Tibial nerve (tissue), 3 donors: ENCODE data around the gene PRTFDC1.

Experiments
- POLR2A ChIP-seq, 2 donors: fragments of 450-650 bp; IDR thresholded peaks; one replicate each; pipeline ENCODE4 v1.6.1; 2017; ENCODE audit warnings: antibody characterized with exemption in 2 of 2, mild to moderate bottlenecking in 2 of 2, moderate library complexity in 2 of 2
- TF ChIP-seq, protein P1 (sequence below), 5 experiments: fragments of 200-600 bp in 3 of 5; fragments of 450-650 bp in 2 of 5; sonication (generic) in 3 of 5; IDR thresholded peaks; one replicate each; pipeline ENCODE4 v1.5.1; 2016 to 2019; ENCODE audit warnings: antibody characterized with exemption in 5 of 5, mild to moderate bottlenecking in 3 of 5, moderate library complexity in 2 of 5

- TF ChIP-seq, protein P1, sequence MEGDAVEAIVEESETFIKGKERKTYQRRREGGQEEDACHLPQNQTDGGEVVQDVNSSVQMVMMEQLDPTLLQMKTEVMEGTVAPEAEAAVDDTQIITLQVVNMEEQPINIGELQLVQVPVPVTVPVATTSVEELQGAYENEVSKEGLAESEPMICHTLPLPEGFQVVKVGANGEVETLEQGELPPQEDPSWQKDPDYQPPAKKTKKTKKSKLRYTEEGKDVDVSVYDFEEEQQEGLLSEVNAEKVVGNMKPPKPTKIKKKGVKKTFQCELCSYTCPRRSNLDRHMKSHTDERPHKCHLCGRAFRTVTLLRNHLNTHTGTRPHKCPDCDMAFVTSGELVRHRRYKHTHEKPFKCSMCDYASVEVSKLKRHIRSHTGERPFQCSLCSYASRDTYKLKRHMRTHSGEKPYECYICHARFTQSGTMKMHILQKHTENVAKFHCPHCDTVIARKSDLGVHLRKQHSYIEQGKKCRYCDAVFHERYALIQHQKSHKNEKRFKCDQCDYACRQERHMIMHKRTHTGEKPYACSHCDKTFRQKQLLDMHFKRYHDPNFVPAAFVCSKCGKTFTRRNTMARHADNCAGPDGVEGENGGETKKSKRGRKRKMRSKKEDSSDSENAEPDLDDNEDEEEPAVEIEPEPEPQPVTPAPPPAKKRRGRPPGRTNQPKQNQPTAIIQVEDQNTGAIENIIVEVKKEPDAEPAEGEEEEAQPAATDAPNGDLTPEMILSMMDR (IDR thresholded peaks at IDR 0.05): no peak
- no peak for TF ChIP-seq POLR2A (IDR thresholded peaks at IDR 0.05)
Observed at GRCh38 chr10:24947304-24948097, 4.9 kb downstream of the PRTFDC1 start.
